ES-I3 (cell line): Measurements from ENCODE around the gene RPS15.
A peak's percentile ranks its signal among the peaks of the same experiment; 100 is the strongest.
"Not testable (repeated sequence)": the region's sequence is repeated elsewhere in the genome, so short reads cannot be mapped to it uniquely, and the experiment has no call there.

ENCODE experiments used
- H3K36me3 ChIP-seq: 2 replicates; pipeline ENCODE4 v1.6.1; 2013; ENCODE audit warnings: mild to moderate bottlenecking, low read length, control low read depth, moderate library complexity; ENCODE audit not compliant: insufficient read depth
- H3K4me1 ChIP-seq: 2 replicates; pipeline ENCODE4 v1.6.1; 2013; ENCODE audit warnings: mild to moderate bottlenecking, control low read depth, low read length; ENCODE audit not compliant: insufficient read depth
- H3K9ac ChIP-seq: 2 replicates; pipeline ENCODE4 v1.6.1; 2013; ENCODE audit warnings: low read depth, mild to moderate bottlenecking, low read length, moderate library complexity
- H3K9me3 ChIP-seq: 2 replicates; pipeline ENCODE4 v1.6.1; 2013; ENCODE audit warnings: mild to moderate bottlenecking, low read length, moderate library complexity; ENCODE audit not compliant: control insufficient read depth, insufficient read depth

Gene RPS15

GRCh38 chr19:1431759-1432506 lies 6.3 kb upstream of the RPS15 start:
- H3K4me1 ChIP-seq = no peaks in the 10 kb centered on the region
- no peak overlapping the region for H3K9ac ChIP-seq
- H3K9me3 ChIP-seq = no peaks in the 10 kb centered on the region
- peaks cover 11% of the 10 kb centered on the region for H3K36me3 ChIP-seq

GRCh38 chr19:1432507-1432887 lies 5.7 kb upstream of the RPS15 start:
- Histone ChIP-seq H3K4me1 (no peaks in the 10 kb centered on the region), H3K9me3 (no peaks in the 10 kb centered on the region), H3K36me3 (peaks cover 11% of the 10 kb centered on the region), H3K9ac (no peak overlapping the region)

- H3K9ac ChIP-seq = no peak overlapping the region
- H3K9me3 ChIP-seq = no peaks in the 10 kb centered on the region
- peaks cover 11% of the 10 kb centered on the region for H3K36me3 ChIP-seq
- H3K4me1 ChIP-seq = no peaks in the 10 kb centered on the region
These were observed 4.8 kb upstream of the RPS15 start for GRCh38 chr19:1433119-1434039.

GRCh38 chr19:1434040-1434366 lies 4.2 kb upstream of the RPS15 start:
- Histone ChIP-seq H3K36me3 (peaks cover 11% of the 10 kb centered on the region), H3K9ac (no peak overlapping the region), H3K4me1 (no peaks in the 10 kb centered on the region), H3K9me3 (no peaks in the 10 kb centered on the region)

GRCh38 chr19:1434577-1435060 lies 3.6 kb upstream of the RPS15 start:
- H3K36me3 ChIP-seq = peaks cover 11% of the 10 kb centered on the region; the same call in 1 of the 2 replicates
- H3K9me3 ChIP-seq = no peaks in the 10 kb centered on the region
- H3K4me1 ChIP-seq = no peaks in the 10 kb centered on the region; the same call in 1 of the 2 replicates
- no peak overlapping the region for H3K9ac ChIP-seq

GRCh38 chr19:1435378-1435989 lies 2.7 kb upstream of the RPS15 start:
- Histone ChIP-seq H3K9ac (no peak overlapping the region), H3K4me1 (peaks cover 2% of the 10 kb centered on the region; the same call in 1 of the 2 replicates), H3K36me3 (peaks cover 16% of the 10 kb centered on the region), H3K9me3 (no peaks in the 10 kb centered on the region)

- Histone ChIP-seq H3K4me1 (peaks cover 2% of the 10 kb centered on the region; the same call in 1 of the 2 replicates), H3K9ac (peak overlapping the region; percentile 24; the same call in 1 of the 2 replicates), H3K36me3 (peaks cover 19% of the 10 kb centered on the region), H3K9me3 (no peaks in the 10 kb centered on the region)
These were observed 587 bp upstream of the RPS15 start for GRCh38 chr19:1437609-1438008.

- H3K36me3 ChIP-seq = peaks cover 16% of the 10 kb centered on the region
These were observed 748 bp downstream of the RPS15 start for GRCh38 chr19:1438933-1439354.

GRCh38 chr19:1439525-1440417 lies 1.6 kb downstream of the RPS15 start:
- peaks cover 13% of the 10 kb centered on the region for H3K36me3 ChIP-seq
- H3K4me1 ChIP-seq, H3K9me3 ChIP-seq: not testable (repeated sequence)
- peak overlapping the region; percentile 87 for H3K9ac ChIP-seq

More at GRCh38 chr19:1438933-1439354, 748 bp downstream of the RPS15 start:
- Histone ChIP-seq H3K4me1 (peaks cover 5% of the 10 kb centered on the region; the same call in 1 of the 2 replicates), H3K9ac (peak overlapping the region; percentile 87), H3K9me3 (no peaks in the 10 kb centered on the region)

- Histone ChIP-seq H3K9ac (no peak overlapping the region), H3K4me1 (peaks cover 8% of the 10 kb centered on the region; the same call in 1 of the 2 replicates)
These were observed 2.2 kb downstream of the RPS15 start for GRCh38 chr19:1440418-1440801.

GRCh38 chr19:1441022-1441426 lies 2.8 kb downstream of the RPS15 start:
- no peak overlapping the region for H3K9ac ChIP-seq
- H3K36me3 ChIP-seq = peaks cover 13% of the 10 kb centered on the region
- H3K9me3 ChIP-seq = no peaks in the 10 kb centered on the region
- H3K4me1 ChIP-seq = peaks cover 8% of the 10 kb centered on the region; the same call in 1 of the 2 replicates

More at GRCh38 chr19:1440418-1440801, 2.2 kb downstream of the RPS15 start:
- Histone ChIP-seq H3K36me3 (peaks cover 13% of the 10 kb centered on the region), H3K9me3 (no peaks in the 10 kb centered on the region)

GRCh38 chr19:1441677-1442438 lies 3.7 kb downstream of the RPS15 start:
- H3K9ac ChIP-seq = no peak overlapping the region
- H3K4me1 ChIP-seq = peaks cover 8% of the 10 kb centered on the region; the same call in 1 of the 2 replicates
- no peaks in the 10 kb centered on the region for H3K9me3 ChIP-seq
- H3K36me3 ChIP-seq = peaks cover 13% of the 10 kb centered on the region
